Mesodermal cell (in vitro differentiated cells): ENCODE results near the gene PCGF1. TPM values are rescaled to one million over a fixed set of nuclear protein-coding genes. Genes with fewer than 3 reads are reported as not detected.

ENCODE experiments used
- H3K27ac ChIP-seq: 2 replicates; pipeline ENCODE4 v1.7.0; 2013; ENCODE audit warnings: mild to moderate bottlenecking, low read depth, low read length, moderate library complexity; ENCODE audit not compliant: severe bottlenecking
- H3K36me3 ChIP-seq: 2 replicates; pipeline ENCODE4 v1.7.1; 2013; ENCODE audit warnings: mild to moderate bottlenecking, low read length, moderate library complexity; ENCODE audit not compliant: control insufficient read depth, insufficient read depth
- H3K4me1 ChIP-seq: one replicate; pipeline ENCODE4 v1.7.1; 2013; ENCODE audit warnings: mild to moderate bottlenecking, low read length; ENCODE audit not compliant: insufficient read depth, control insufficient read depth, poor library complexity, severe bottlenecking
- H3K4me3 ChIP-seq: 2 replicates; pipeline ENCODE4 v1.7.0; 2013; ENCODE audit warnings: low read length, control low read depth, mild to moderate bottlenecking; ENCODE audit not compliant: insufficient read depth, poor library complexity, severe bottlenecking; ENCODE audit errors: extremely low read depth
- H3K9me3 ChIP-seq: 2 replicates; pipeline ENCODE4 v1.7.1; 2013; ENCODE audit warnings: mild to moderate bottlenecking, low read length, moderate library complexity; ENCODE audit not compliant: control insufficient read depth
- WGBS, 2 experiments: methylation state at CpG; one replicate each; pipeline ENCODE4 v1.1.5; 2013; ENCODE audit warnings: missing lambda C conversion rate in 2 of 2; ENCODE audit not compliant: insufficient coverage in 2 of 2; 5-methylcytosine and 5-hydroxymethylcytosine counted together
- polyA plus RNA-seq, 2 experiments: library from polyadenylated mRNA; stranded (reverse); fragments of 50-300 nt; gene quantifications; one replicate each; pipeline ENCODE4 v1.2.3, GENCODE V29; 2013

PCGF1 gene
- polyA plus RNA-seq (2013, experiment 1 of 2) = 14.5 TPM
- 12.7 TPM for polyA plus RNA-seq (2013, experiment 2 of 2)

DNA sequence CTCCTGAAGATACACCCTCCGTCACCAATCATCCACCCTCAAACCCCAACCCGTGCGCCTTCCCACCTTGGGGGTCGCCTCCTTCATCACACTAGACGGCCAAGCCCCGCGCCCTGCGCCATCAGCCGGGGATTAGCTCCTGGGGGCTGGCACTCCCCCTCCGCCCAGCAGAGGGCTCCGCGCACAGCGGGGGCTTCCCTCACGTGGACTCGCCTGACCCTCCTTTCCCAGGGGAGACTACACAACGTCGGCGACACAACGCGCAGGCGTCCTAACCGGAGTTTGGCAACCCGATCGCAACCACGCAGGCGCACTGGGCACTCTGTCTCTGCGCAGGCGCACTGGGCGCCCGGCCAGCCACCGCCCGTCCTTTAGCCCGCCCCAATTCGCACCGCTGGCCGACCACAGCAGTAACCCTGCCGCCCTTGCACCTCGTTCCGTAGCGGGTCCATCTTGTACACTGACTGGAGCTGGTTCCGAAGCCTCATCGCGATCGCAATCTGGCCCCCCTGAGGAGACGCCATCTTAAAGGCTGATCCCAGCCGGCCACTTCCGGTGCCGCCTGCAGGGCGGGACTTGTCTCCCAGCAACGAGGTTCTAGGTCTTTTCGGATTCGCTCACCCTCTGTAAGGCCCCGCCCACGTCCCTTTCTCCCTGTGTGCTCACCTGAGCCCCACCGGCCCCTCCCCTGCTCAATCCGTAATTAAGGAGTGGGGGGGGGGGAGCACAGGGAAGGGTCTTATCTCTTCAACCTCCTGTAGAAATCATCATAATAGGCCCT is at the start of gene PCGF1:
TSS of gene PCGF1 (minus strand) at position 551 of the 781 bp plus-strand sequence. CDS start at position 524, 27 bp downstream.
- 0 to 1% methylated on average over 42 to 44 of the region's 56 CpGs for whole genome bisulfite sequencing, 2 experiments
- peak within 1 kb of the TSS; percentile 70 for H3K4me3 ChIP-seq
- H3K9me3 ChIP-seq = no peaks in the 10 kb centered on the region
- peaks cover 20% of the 10 kb centered on the region for H3K36me3 ChIP-seq
- H3K27ac ChIP-seq = peak within 1 kb of the TSS; percentile 95
- peaks cover 13% of the 10 kb centered on the region for H3K4me1 ChIP-seq

DNA sequence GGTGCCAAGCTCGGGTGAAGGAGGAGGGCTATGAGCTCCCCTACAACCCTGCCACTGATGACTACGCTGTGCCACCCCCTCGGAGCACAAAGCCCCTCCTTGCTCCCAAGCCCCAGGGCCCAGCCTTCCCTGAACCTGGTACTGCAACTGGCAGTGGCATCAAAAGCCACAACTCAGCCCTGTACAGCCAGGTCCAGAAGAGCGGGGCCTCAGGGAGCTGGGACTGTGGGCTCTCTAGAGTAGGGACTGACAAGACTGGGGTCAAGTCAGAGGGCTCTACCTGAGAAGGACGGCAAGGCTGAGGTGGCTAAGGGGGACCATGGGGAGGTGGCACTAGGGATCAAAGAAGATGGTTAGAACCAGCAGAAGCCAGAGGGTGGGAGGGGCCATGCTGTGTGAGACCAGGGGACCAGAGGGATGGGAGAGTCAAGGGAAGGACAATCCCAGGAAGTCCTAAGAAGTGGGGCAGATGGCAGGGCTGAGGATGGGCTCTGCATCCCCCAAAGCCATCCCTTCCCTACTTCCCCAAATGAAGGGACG is 49.4 kb upstream of the PCGF1 start:
- no peaks in the 10 kb centered on the region for H3K9me3 ChIP-seq
- H3K36me3 ChIP-seq = peaks cover 13% of the 10 kb centered on the region
- no peak overlapping the region for H3K27ac ChIP-seq
- no peak overlapping the region for H3K4me3 ChIP-seq
- peaks cover 10% of the 10 kb centered on the region for H3K4me1 ChIP-seq
- WGBS, 2 experiments = 95 to 100% methylated on average over 2 to 5 of the region's 6 CpGs

DNA sequence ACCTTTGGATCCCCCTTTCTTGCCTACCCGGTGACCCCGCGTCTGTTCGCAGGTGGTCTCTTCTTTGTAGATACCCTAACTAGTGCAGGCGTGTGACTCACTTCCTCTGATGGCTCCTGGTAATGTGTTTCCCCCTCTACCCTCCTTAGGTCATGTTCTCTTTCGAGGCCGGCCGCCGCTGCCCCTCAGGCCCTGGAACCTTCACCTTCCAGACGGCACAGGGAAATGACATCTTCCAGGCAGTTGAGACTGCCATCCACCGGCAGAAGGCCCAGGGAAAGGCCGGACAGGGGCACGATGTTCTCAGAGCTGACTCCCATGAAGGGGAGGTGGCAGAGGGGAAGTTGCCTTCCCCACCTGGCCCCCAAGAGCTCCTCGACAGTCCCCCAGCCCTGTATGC is 48.7 kb upstream of the PCGF1 start:
- Histone ChIP-seq H3K27ac (no peak overlapping the region), H3K9me3 (no peaks in the 10 kb centered on the region), H3K4me3 (no peak overlapping the region), H3K36me3 (peaks cover 21% of the 10 kb centered on the region), H3K4me1 (peaks cover 10% of the 10 kb centered on the region)
- WGBS, 2 experiments = 81 to 87% methylated on average over 10 to 14 of the region's 14 CpGs

DNA sequence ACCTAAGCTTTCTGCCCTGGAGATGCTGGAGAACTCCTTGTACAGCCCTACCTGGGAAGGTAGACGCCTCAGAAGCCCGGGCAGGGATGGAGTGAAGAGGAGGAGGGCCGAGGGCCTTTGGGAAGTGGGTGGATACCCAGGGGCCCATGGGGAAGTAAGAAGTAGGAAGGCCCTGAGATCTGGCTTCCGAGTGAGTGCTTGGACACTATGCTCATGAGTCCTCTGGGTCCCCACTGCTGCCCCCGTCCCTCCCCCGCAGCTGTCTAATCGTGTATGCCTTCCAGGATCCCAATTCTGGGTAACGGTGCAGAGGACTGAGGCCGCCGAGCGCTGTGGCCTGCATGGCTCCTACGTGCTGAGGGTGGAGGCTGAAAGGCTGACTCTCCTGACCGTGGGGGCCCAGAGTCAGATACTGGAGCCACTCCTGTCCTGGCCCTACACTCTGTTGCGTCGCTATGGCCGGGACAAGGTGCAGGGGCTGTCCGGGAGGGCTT is 48.2 kb upstream of the PCGF1 start:
- Histone ChIP-seq H3K4me3 (peak overlapping the region; percentile 76), H3K9me3 (no peaks in the 10 kb centered on the region), H3K27ac (no peak overlapping the region), H3K4me1 (peaks cover 10% of the 10 kb centered on the region), H3K36me3 (peaks cover 24% of the 10 kb centered on the region)
- 63 to 71% methylated on average over 15 of the region's 17 CpGs for WGBS, 2 experiments

DNA sequence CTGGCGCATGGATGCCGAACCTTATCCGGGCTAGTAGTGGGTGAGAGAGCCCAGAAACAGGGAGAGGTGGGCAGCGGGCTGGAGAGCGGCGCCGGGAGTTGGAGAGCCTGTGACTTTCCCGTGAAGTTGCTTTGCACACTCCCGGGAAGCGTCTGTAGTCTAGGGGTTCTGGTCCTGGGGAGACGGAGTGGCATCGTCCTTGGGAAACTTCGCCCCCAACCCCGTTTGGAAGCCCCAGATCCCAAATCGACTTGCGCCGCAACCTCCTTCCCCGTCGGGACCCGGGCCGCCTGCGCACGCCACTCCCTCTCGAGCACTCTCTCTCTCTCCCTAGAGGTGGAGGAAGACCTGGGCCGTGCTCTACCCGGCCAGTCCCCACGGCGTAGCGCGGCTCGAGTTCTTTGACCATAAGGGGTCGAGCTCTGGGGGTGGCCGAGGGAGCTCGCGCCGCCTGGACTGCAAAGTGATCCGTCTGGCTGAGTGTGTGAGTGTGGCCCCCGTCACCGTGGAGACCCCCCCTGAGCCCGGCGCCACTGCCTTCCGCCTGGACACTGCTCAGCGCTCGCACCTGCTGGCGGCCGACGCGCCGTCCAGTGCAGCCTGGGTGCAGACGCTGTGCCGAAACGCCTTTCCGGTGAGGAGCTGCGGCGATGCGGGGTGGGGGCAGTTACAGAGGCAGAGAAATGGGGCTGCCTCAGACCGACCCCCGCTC is 47.5 kb upstream of the PCGF1 start:
- WGBS, 2 experiments = 1% methylated on average over 28 to 40 of the region's 58 CpGs
- Histone ChIP-seq H3K4me3 (peak overlapping the region; percentile 76), H3K36me3 (peaks cover 31% of the 10 kb centered on the region), H3K9me3 (no peaks in the 10 kb centered on the region), H3K27ac (no peak overlapping the region), H3K4me1 (peaks cover 10% of the 10 kb centered on the region)

DNA sequence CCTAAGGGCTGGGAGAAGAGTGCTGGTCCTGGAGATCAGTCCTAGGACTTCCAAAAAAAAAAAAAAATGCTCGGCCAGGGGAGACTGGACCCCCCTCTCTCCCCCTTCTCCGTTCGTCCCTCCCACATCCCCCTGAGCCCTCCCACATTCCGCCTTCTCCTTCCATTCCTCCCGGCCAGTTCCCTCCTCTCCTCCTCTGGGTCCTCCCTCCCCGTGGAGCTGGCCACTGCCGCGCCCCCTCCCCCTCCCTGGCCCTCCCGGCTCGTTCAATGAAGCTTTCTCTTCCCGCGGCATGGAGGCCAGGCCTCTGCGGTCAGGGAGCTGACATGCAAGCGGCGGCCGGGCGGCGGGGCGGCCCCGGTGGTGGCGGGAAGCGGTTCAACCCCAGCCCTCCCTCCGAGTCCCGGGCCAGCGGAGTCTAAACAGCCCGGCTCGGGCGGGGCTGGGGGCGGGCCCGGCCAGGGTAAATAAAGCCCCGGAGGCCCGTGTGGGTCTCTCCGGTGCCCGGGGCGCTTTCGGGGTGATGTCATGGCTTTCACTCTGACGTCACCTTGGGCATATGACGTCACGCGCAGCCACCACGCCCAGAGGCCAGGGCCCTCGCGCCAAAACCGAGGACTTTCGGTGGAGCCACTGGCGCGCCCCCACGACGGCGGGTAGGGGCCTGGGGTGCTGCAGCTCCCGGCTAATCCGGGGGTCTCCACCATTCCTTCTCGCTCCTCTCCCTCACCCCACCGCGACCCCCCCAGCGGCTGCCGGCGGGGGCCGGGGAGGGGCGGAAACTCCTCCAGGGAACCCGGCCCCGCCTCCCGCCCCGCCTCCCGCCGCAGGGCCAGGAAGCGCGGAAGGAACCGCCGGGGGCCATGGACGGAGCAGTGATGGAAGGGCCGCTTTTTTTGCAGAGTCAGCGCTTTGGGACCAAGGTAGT is 46.7 kb upstream of the PCGF1 start, which contains the start of the genes DOK1 and LOXL3:
TSS of gene DOK1 (plus strand) at position 829 of the 928 bp plus-strand sequence. CDS start at position 864, 35 bp downstream.
TSS of gene LOXL3 (minus strand) at position 51 of the 928 bp plus-strand sequence. CDS start 1,308 bp downstream, outside the sequence.
- WGBS, 2 experiments = 0 to 1% methylated on average over 28 to 59 of the region's 73 CpGs
- Histone ChIP-seq H3K27ac (peak within 1 kb of the TSS; percentile 98), H3K9me3 (no peaks in the 10 kb centered on the region), H3K4me3 (peak within 1 kb of the TSS; percentile 76), H3K36me3 (peaks cover 35% of the 10 kb centered on the region), H3K4me1 (peaks cover 14% of the 10 kb centered on the region)

DNA sequence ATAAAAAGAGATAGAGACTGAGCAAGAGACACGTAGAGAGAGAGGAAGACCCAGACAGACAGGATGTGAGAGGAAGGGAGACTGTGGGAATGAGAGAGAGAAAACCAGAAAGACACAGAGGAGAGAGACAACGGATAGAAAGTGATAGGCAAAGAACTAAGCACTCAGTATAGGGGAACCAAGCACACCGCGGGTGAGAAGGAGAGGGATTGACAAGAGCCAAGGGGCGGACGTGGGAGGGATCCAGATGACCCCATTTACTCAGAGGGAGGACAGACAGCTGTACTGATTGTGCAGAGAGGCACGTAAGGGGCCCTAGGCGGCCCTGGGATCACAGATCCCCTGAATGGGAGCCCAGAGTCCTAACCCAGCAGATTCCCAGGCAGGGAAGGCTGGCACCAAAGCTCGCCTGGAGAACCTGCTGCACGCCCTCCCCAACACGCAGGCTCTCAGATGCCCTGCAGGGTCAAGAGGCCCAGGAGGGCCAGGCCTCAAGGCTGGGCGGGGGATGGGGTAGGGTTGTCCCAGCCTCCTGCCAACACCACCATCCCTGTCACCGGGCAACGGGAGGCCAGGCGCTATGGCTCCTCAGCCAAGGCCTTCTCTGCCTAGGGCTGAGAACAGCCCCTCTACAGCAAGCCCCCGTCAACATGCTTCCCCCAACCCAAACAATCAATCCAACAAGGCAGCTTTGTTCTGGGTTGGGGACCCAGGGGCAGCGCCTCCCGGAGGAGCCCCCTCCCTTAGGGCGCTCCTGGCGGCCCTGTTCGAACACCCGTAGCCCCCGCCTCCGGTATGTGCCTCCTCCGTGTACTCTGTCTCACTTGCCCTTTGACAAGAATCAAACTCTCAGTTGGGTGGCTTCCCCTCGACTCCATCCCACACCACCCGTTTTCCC is 45.7 kb upstream of the PCGF1 start:
- Histone ChIP-seq H3K27ac (peak overlapping the region; percentile 98), H3K9me3 (no peaks in the 10 kb centered on the region), H3K4me3 (peak overlapping the region; percentile 76), H3K4me1 (peaks cover 15% of the 10 kb centered on the region), H3K36me3 (peaks cover 35% of the 10 kb centered on the region)
- WGBS, 2 experiments = 15% methylated on average over 18 to 20 of the region's 27 CpGs

DNA sequence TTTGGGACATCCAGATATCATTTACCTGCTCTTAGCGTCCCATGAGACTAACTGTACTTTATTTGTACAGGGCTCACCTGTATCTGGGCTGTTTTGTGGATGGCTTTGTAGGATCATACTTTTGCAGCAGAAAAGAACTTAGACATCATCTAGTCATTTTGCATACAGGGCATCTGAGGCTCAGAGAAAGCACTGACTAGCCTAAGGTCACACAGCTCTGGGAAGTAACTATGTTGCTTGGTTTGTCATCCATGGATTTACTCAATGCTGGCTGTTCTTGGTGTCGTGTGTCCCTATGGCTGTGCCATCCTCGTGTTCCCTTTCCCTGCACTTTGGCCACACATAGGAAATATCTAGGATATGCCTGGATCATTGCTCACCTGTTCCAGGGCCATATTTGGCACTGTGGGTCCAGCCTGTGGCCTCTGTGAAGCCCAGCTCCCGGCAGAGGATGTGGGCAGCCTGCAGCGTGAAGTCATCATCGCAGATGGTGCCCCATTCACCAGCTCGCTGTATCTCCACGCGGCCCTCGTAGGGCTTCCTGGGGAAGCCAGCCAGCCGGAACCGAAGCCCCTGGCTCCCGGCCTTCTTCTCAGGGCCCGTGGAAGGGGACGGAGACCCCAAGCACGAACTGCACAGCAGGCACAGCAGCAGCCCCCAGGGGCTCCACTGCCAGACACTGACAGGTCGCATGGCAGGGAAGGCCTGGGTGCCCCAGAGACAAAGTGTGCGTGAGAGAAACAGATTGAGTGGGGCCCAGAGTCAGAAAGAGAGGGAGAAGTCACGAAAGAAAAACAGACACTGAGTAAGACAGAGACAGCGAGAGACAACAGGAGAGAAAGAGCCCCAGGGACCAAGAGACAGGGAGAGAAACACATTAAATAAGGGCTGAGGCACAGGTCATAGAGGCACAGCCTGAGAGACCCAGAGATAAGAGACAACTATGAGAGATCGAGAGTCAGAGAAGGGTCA is 44.7 kb upstream of the PCGF1 start:
- WGBS, 2 experiments = 92% methylated on average over 21 of the region's 21 CpGs
- no peaks in the 10 kb centered on the region for H3K9me3 ChIP-seq
- H3K4me3 ChIP-seq = no peak overlapping the region
- peaks cover 15% of the 10 kb centered on the region for H3K4me1 ChIP-seq
- H3K27ac ChIP-seq = no peak overlapping the region
- peaks cover 37% of the 10 kb centered on the region for H3K36me3 ChIP-seq
